HG03442 (cell line): ENCODE measurements around the gene ARAF.
A peak's percentile ranks its signal among the peaks of the same experiment; 100 is the strongest.
"Not testable (repeated sequence)": the region's sequence is repeated elsewhere in the genome, so short reads cannot be mapped to it uniquely, and the experiment has no call there.

ENCODE experiments used
- ATAC-seq: cut with Tn5 transposase; IDR thresholded peaks from one replicate; pipeline ENCODE4 v1.9.1; 2021; ENCODE audit warnings: mild to moderate bottlenecking, moderate library complexity; ENCODE audit not compliant: unreplicated experiment

Gene ARAF

DNA sequence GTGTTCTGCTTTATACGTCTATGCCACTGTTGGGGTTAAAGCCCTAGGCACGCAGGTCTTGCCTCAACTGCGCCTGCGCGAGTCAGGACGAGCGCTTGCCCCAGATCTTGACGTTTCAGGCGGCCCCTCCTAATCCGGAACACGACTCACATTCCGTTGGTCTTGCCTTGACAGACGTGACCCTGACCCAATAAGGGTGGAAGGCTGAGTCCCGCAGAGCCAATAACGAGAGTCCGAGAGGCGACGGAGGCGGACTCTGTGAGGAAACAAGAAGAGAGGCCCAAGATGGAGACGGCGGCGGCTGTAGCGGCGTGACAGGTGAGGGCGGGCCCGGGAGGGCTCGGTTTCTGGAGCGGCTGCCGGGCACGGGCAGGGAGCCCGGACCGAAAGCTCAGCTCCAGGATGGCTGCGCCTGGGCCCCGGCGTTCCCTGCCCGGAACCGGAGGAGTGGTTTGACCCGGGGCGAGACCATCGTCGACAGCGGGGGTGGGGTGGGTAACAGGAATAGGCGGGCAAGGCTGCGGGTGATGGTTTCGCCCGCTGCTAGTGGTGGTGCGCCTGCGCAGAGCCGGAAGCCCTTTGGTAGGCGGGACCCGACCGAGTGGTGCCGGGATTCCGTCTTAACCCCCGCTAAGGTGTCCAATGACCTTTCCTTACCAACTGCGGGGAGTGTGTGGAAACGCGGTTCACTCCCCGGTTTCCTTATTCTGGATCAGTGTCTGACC is at the start of gene ARAF:
Gene ARAF, plus strand, starts transcription at position 272 of the 725 bp plus-strand sequence. CDS start 1,763 bp downstream, outside the sequence.
- ATAC-seq: peak; percentile 88

DNA sequence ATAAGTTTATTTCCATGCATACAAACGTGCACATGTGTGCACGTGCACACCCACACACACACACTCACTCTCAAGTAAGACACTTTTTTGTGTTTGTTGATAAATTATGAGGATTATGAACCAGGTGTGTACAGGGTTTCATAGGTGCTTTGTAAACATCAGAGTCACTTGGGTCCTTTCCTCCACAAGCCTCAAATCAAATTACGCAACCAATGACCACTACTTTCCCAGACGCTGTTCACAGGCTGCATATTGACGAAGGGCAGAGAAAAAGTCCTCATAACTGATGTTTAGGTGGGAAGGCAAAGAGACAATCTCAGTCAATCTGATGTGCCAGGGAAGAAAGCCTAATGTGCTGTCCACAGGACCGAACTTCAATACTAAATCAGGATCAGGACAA is 48.6 kb upstream of the ARAF start:
- not testable (repeated sequence) for ATAC-seq

DNA sequence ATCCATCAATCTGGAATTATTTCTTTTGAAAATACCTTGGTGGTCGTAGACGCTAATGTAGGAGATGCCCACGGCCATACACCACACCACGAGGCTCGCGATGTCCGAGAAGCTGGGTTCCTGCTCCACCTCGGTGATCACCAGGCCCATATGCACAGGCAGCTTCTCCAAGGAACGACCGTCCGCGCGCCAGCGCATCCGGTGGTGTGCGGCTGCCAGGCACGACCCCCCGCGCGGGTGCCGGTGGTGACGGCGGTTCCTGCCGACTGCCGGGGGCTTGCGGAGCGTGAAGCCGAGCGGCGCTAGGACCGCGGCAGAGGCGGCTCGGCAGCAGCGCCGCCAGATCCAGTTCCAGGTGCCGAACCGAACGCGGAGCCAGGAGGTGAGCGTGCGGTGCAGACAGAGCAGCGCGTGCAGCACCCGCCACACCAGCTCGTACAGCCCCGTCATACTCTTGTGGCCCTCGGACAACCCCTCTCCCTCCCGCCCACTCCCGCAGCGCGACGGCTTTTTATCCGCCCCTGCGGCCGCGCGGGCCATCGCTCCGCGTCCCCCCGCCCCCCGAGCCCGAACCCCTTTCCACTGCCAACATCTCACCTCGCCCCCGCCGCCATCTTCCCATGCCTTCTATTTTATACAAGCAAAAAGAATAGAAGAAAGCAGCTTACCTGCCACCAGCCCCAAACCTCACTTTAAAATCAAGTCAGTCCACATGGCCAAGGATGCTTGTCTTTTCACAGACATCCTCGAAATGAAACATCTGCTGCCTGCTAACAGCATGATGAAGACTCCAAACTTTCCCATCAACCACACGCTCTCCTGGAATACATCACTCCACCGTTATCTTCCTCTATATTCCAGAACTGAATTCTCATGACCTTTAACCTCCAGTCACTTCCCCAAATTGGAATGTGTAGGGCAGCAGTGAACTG is 47.7 kb upstream of the ARAF start:
- ATAC-seq: peak; percentile 38

DNA sequence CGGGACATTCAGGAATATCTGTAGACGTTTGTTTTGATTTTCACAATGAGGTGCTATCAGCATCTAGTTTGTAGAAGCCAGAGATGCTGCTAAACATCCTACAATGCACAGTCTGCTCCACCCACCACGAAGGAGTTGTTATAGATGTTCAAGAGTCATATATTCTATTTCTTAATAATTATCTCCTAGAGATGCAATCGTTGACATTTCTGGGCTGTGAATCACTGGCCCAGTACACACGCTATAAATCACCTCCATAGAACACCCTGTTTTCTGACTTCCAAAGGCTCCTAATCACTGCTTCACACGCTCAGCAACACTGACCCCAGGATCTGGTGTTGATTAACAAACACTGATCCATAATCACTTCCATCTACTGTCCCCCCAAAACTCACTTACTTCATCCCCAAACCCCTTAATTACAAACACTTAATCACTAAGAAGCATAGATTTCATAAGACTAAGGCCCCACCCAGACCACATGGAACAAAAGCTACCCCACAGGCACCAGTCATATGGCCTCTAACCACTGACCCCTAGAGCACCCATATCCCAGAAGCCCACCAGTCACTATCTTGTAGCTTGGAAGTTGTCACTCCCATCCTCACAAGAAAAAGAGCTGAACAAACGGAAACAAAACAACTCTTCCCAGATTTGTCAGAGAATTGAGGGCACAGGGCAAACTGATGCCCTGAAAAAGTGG is 46.3 kb upstream of the ARAF start:
- ATAC-seq: no peak

DNA sequence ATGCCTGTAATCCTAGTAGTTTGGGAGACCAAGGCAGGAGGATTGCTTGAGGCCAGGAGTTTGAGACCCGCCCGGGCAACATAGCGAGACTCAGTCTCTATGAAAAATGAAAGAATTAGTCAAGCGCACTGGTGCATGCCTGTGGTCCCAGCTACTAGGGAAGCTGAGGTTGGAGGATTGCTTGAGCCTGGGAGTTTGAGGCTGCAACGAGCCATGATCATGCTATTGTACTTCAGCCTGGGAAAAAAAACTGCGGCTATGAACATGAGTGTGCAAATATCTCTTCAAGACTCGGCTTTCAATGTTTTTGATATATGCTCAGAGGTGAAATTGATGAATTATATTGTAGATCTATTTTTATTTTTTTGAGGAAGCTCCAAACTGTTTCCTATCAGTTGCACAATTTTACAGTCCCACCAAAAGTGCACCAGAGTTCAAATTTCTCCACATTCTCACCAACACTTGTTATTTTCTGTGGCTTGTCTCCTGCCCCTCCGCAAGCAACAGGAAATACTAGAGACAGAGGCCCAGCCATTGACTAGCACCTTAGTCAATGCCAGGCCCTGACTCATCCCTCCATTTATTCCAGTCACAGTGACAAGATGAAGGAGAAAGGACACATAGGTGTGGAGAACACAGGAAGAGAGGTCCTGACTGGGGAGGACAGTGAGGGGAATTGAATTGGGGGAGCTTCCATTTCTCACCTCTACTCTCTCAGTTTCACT is 44.9 kb upstream of the ARAF start:
- ATAC-seq: no peak

DNA sequence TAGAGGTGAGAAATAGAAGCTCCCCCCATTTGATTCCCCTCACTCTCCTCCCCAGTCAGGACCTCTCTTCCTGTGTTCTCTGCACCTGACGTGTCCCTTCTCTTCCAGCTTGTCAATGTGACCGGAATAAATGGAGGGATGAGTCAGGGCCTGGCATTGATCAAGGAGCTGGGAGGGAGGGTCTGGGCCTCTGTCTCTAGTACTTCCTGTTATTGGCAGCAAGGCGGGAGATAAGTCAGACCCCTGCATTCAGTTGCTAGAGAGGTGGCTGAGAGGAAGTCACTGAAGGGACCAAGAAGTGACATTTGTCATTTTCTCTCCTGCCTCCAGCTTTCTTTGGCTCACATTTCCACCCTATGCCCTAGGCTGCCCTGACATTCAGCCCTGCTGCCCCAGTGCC is 42.9 kb upstream of the ARAF start:
- ATAC-seq: no peak

DNA sequence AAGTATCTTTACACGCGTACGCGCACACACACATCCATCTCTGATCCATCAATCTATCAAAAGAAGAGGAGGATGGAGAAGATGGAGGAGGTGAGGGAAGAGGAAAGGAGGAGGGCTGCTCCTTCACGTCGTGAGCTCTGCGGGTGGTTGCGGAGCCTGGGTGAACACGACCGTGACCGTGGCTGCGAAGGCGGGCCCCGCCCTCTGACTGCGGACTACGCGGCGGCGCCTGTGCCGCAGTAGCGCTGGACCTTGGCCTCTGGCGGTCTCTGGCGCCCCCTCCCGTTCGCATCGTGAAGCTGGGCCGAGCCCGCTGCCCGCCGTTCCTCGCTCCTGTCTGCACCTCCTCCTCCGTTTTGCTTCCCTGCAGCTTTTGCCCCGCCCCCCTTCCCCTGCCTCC is 37.7 kb upstream of the ARAF start:
- peak; percentile 83 for ATAC-seq

DNA sequence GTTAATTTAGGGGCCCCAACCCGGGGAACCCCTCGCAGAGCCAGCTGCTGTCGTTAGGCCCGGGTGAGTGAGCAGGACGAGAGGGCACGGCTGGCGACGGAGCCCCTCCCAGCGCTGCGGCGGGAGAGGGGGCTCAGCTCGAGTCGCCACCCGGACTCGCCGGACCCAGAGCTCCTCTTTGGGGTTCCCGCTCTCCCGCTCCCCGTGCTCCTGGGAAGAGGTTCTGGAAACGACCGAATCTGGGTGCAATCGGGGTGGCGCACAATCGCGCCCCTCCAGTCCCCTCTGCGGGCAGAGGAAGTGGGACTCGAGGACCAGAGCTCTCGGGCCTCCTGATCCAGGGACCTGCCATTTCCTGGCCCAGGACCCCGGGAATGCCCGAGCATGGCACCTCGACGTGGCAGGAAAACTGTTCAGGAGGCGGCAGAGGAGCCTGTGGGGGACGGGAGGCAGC is 37.3 kb upstream of the ARAF start:
- ATAC-seq: peak; percentile 8

DNA sequence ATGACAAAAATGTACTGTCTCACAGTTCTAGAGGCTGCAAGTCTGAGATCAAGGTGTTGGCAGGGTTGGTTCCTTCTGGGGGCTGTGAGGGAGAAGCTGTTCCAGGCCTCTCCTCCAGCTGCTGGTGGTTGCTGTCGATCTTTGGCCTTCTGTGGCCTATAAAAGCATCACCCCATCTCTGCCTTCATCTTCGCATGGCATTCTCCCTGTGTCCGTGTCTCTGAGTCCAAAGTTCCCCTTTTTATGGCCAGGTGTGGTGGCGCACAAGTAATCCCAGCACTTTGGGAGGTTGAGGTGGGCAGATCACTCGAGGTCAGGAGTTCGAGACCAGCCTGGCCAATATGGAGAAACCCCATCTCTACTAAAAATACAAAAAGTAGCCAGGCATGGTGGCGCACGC is 31.5 kb upstream of the ARAF start:
- no peak for ATAC-seq

DNA sequence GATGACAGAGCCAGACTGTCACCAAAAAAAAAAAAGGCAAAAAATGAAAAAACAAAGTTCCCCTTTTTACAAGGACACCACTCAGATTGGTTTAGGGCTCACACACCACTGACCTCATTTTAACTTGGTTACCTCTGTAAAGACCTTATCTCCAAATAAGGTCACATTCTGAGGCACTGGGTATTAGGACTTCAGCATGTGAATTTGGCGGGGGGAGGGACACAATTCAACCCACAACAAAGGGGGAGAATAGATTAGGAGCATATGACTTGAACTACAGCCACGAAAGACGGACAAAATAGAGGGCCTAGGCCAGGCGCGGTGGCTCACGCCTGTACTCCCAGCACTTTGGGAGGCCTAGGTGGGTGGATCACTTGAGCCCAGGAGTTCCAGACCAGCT is 31.0 kb upstream of the ARAF start:
- no peak for ATAC-seq

DNA sequence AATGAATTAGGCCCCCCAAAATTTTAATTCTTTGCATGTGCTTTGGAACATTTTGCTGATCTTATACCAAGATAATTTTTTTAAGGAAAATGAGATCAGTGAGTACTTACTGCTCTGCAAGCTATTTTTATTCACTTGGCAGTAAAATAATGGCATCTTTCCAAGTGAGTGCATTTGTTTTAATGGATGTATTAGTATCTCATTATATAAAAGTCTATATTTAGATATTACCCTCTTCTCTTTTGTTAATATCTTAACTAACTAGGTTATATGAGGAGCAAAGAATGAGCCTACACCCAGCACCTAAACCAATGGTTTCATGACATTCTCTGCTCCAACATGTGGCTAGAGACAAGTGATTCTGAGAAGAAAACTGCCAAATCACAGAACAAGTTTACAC is 21.1 kb upstream of the ARAF start:
- ATAC-seq: no peak

DNA sequence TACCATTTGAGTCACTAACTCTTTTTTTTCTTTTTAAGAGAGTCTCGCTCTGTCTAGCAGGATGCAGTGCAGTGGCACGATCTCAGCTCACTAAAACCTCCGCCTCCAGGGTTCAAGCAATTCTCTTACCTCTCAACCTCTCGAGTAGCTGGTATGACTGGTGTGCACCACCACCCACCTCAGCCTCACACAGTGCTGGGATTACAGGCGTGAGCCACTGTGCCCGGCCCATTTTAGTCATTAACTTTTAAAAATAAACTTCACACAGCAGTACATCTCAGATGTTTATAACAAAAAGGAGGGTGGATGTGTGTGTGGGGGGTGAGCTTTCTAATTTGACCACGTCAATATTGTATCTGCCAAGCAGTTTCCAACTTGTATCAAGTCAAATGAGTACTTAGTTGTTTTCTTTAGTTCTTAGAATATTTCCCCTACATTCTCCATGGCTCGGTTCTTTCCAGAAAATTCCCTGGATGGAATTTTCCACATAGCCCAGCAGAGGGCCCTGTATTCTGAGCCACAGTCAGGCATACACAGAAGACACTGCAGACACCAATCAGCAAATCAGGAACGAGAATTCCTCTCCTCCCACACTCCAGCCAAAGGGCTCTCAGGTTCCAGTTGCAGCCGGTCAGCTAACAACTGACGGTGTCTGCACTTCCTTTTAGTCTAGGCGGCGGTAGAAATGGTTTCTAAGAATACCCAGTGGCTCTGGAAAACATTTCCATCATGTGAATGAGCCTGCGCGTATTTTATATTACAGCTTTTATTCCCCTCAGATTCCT is 20.1 kb upstream of the ARAF start:
- no peak for ATAC-seq

DNA sequence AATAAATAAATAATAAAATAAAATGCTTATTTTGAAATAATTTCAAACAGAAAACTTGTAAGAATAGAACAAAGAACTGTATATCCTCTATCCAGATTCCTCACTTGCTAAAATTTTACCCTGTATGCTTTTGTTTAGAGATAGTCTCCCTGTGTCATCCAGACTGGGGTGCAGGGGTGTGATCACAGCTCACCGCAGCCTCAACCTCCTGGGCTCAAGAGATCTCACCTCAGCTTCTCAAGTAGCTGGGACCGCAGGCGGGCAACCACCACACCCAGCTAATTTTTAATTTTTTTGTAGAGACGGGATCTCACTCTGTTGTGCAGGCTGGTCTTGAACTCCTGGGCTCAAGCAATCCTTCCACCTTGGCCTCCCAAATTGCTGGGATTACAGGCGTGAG is 17.5 kb upstream of the ARAF start:
- ATAC-seq: no peak

DNA sequence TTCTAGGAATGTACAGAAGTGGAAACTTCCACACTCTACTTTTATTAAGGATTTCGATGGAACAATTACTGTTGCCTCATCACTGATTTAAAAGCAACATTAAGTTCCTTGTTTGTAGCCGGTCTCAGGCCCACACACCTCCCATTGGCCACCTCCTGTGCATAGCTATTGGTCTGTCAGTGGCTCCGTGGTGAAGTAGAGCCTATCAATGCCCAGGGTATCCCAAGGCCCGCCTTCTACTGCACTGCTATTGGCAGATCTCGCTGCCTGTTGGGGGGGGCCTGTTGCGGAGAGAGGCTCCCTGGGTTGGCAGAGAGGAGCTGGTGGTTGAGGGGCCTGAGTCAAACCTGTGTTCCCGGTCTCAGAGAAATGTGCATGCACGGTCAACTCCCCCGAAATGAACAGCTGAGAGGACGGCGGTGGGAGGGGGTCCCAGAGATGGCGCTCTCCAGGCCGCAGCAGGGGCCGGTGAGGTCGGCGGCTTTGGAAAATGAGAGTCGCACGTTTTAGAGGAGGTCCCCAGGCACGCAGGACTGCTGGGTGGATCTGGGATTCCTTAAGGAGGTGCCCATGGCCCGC is 4.9 kb upstream of the ARAF start:
- ATAC-seq: peak; percentile 89

DNA sequence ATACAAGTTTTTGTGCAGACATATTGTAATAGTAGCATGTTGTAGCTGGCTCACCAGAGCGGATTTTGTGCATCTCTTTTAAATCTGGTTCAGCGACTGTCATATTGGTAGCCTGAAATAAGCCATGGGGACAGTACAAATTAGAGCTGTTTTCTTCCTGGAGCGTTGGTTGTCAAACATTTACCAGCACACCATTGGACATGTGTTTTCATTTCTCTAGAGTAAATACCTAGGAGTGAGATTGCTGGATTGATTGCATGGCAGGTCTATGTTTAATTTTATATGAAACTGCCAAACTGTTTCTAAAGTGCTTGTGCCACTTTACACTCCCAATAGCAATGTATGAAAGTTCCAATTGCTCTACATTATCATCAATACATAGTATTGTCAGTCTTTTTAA is 2.6 kb upstream of the ARAF start:
- ATAC-seq: no peak

DNA sequence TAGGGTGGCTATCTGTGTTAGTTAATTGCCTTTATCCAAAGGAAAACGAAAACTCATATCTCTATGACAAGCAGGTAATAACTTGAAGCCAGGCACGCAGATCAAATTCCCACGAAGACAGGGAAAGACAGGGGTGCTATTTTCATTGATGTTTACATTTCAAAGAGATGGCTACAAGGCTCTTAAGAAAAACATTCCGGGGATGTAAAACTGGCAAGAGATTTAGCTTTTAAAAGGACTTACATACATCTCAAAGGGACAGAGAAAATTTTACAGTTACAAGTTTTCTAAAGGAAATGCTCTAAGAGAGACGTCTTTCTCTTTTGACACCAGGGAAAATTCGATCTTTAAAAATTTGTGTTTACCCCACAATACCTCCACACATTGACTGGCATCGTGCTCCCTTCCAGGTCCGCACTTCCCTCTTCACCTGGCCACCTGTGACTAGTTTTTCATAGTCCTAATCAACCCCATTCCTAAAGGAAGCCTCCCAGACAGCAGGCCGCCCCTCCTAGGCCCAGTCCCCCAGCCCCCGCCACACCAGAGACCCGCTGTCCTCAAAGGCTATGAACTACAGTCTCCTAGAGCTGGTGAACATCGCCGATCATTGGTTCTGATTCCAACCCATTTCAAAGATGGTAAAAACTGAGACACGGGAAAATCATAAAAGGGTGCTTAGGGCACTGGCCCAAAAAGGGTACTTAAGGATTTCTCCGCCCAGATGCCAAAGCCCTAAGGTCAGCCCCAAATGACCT is 649 bp upstream of the ARAF start:
- ATAC-seq: no peak

DNA sequence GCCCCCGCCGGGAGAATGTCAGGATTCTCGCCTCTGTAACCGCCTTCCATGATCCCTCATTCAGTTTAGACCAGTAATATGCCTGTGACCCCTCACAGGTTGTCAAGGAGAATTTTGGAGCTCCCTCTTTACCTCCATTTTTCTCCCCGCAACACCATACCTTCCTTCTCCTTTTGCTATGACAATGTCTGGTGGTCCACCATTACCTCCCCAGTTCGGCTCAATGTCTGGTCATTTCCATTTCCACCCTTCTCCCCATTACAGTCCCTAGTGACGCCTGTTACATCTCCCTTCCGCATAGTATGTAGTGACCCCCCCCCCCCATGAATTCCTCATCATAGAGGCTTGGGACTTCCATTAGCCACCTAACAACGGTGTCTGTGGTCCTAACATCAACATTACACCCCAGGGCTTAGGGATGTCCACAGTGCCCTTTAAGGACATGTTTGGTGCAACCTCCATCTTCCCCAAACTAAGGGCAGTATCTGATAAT is 700 bp downstream of the ARAF start:
- ATAC-seq: no peak

DNA sequence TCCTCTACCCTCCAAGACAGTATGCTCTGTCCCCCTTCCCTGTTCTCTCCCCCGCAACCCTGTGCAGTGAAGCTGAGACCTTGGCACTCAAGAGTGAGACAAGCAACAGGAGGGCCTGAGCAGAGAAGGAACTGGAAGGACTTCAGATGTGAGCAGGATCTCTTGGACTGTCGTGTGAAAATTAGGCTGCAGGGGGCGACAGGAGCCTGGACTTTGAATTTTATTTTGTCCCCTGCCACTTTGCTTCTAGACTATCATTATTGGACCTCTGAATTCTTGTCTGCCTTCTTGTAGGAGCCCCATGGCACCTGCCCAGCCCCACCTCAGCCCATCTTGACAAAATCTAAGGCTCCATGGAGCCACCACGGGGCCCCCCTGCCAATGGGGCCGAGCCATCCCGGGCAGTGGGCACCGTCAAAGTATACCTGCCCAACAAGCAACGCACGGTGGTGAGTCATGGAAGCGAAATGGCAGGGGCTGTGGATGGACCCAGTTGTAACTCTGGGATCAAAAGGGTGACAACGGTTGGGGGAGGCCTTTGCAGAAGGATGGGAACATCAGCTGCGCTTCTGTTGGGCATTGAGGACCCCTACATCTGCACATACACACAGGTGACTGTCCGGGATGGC is 1.7 kb downstream of the ARAF start:
- ATAC-seq: no peak
